Keratinocyte (primary cell): Measurements from ENCODE around the gene ENTPD8. TPM values are rescaled to one million over a fixed set of nuclear protein-coding genes. Genes with fewer than 3 reads are reported as not detected.

Experiments
- DNase-seq: peaks from one replicate; pipeline ENCODE4 v3.0.0-alpha.2; 2011; ENCODE audit warnings: low read depth, missing footprints, low spot score
- FAIRE-seq: peaks from 2 replicates; lab custom pipeline; 2011; peaks lifted over from hg19 to GRCh38; lab: Jason Lieb, UNC
- H2AFZ ChIP-seq: 2 replicates; pipeline ENCODE4 v1.6.0; 2012; ENCODE audit warnings: low read length, control low read depth, inconsistent platforms; ENCODE audit not compliant: control insufficient read depth
- H3K27ac ChIP-seq: 2 replicates; pipeline ENCODE4 v1.5.1; 2011; ENCODE audit warnings: low read length; ENCODE audit not compliant: control insufficient read depth, insufficient read depth
- H3K27me3 ChIP-seq: 3 replicates; pipeline ENCODE4 v1.6.0; 2011; ENCODE audit warnings: low read length; ENCODE audit not compliant: control insufficient read depth, insufficient read depth; ENCODE audit errors: extremely low read depth
- H3K36me3 ChIP-seq, 2 experiments: 2 replicates in 1 of 2; 3 replicates in 1 of 2; pipeline ENCODE4 v1.5.1; 2011; ENCODE audit warnings: low read length in 2 of 2, mild to moderate bottlenecking in 1 of 2; ENCODE audit not compliant: control insufficient read depth in 2 of 2, insufficient read depth in 2 of 2; ENCODE audit errors: extremely low read depth in 1 of 2
- H3K4me1 ChIP-seq: 3 replicates; pipeline ENCODE4 v1.5.1; 2011; ENCODE audit warnings: low read length; ENCODE audit not compliant: control insufficient read depth, insufficient read depth; ENCODE audit errors: extremely low read depth
- H3K4me2 ChIP-seq: 3 replicates; pipeline ENCODE4 v1.6.0; 2011; ENCODE audit warnings: low read depth, low read length; ENCODE audit not compliant: control insufficient read depth, insufficient read depth; ENCODE audit errors: extremely low read depth
- H3K4me3 ChIP-seq, 3 experiments: fragments of 200-600 bp in 1 of 3; sonication (generic) in 1 of 3; 2 replicates in 2 of 3; 3 replicates in 1 of 3; pipeline ENCODE4 v1.5.1; 2011 to 2016; ENCODE audit warnings: low read length in 3 of 3, mild to moderate bottlenecking in 3 of 3, control low read depth in 2 of 3, inconsistent platforms in 1 of 3, low read depth in 1 of 3, mixed read lengths in 1 of 3, mixed run types in 1 of 3, moderate library complexity in 1 of 3; ENCODE audit not compliant: control insufficient read depth in 2 of 3, insufficient read depth in 2 of 3; ENCODE audit errors: extremely low read depth in 1 of 3
- H3K79me2 ChIP-seq: 2 replicates; pipeline ENCODE4 v1.6.0; 2012; ENCODE audit warnings: low read length; ENCODE audit not compliant: control insufficient read depth, insufficient read depth
- H3K9ac ChIP-seq: 3 replicates; pipeline ENCODE4 v1.6.0; 2011; ENCODE audit warnings: low read length; ENCODE audit not compliant: control insufficient read depth, insufficient read depth; ENCODE audit errors: extremely low read depth
- H3K9me1 ChIP-seq: 3 replicates; pipeline ENCODE4 v1.6.0; 2011; ENCODE audit warnings: low read length; ENCODE audit not compliant: control insufficient read depth, insufficient read depth; ENCODE audit errors: extremely low read depth
- H3K9me3 ChIP-seq: 2 replicates; pipeline ENCODE4 v1.5.1; 2012; ENCODE audit warnings: low read depth, low read length; ENCODE audit not compliant: control insufficient read depth
- H4K20me1 ChIP-seq: 3 replicates; pipeline ENCODE4 v1.6.0; 2011; ENCODE audit warnings: low read length; ENCODE audit not compliant: control insufficient read depth, insufficient read depth; ENCODE audit errors: extremely low read depth
- CTCF ChIP-seq, 3 experiments: IDR thresholded peaks in 1 of 3; conservative IDR thresholded peaks in 1 of 3; optimal IDR thresholded peaks in 1 of 3; 2 replicates in 2 of 3; 3 replicates in 1 of 3; pipeline versions ENCODE3 to v1.5.1; 2011; ENCODE audit warnings: low read length in 3 of 3, mild to moderate bottlenecking in 3 of 3, moderate library complexity in 2 of 3, control low read depth in 1 of 3, inconsistent platforms in 1 of 3; ENCODE audit not compliant: insufficient read depth in 2 of 3; ENCODE audit errors: extremely low read depth in 1 of 3
- EZH2 ChIP-seq: IDR thresholded peaks from one replicate; pipeline ENCODE4 v1.6.1; 2012; ENCODE audit warnings: inconsistent platforms, mild to moderate bottlenecking, low read length, moderate library complexity
- dilution Hi-C: fragments of 300-500 bp; cut with MboI; formaldehyde crosslinking; loops from one replicate; pipeline ENCODE4 v1.7.0; 2020; ENCODE audit warnings: low sequenced_read_pairs; ENCODE audit not compliant: extremely low pct_ligation_motif_present
- polyA plus RNA-seq, 5 experiments: library from polyadenylated mRNA; depleted of rRNA in 3 of 5; stranded (reverse) in 3 of 5; stranded (forward) in 1 of 5; unstranded in 1 of 5; fragments of >200 nt; gene quantifications; 1 replicate in 1 of 5; 2 replicates in 3 of 5; 3 replicates in 1 of 5; pipeline versions ENCODE4 v1.2.1 to v1.2.3, GENCODE V29; 2011 to 2012; ENCODE audit warnings: missing spikeins in 2 of 5, low read depth in 1 of 5, low replicate concordance in 1 of 5

ENTPD8 gene
- polyA plus RNA-seq, 1 donor (not counting 4 experiments of a cell fraction or from before 2014, with no cell fraction given) = not detected

GRCh38 chr9:137477778-137478612, 36.8 kb upstream of the ENTPD8 start:
- H3K27me3 ChIP-seq = peaks cover 11% of the 10 kb centered on the region
- no peaks in the 10 kb centered on the region for H3K36me3 ChIP-seq
- no peak overlapping the region for H2AFZ ChIP-seq
- H3K79me2 ChIP-seq = no peaks in the 10 kb centered on the region
- no peak overlapping the region for H3K9ac ChIP-seq
- dilution Hi-C loops = no loop called here
- H3K4me2 ChIP-seq = no peak overlapping the region
- no peak for TF ChIP-seq EZH2
- no peak for TF ChIP-seq CTCF (optimal IDR thresholded peaks at IDR 0.05 in 1 of 3, IDR thresholded peaks at IDR 0.05 in 1 of 3, conservative IDR thresholded peaks at IDR 0.05 in 1 of 3; ENCODE audit: extremely low read depth in 1 of 3, insufficient read depth in 2 of 3, low read length in 3 of 3)
- peaks cover 4% of the 10 kb centered on the region for H3K9me3 ChIP-seq
- H3K27ac ChIP-seq = no peak overlapping the region
- peaks cover 6% of the 10 kb centered on the region for H3K4me1 ChIP-seq
- no peaks in the 10 kb centered on the region for H3K9me1 ChIP-seq
- no peaks in the 10 kb centered on the region for H4K20me1 ChIP-seq
- H3K4me3 ChIP-seq = no peak overlapping the region
- DNase-seq = no peak
- no peak for FAIRE-seq

- H3K4me2 ChIP-seq = no peak overlapping the region
- FAIRE-seq (no peak), DNase-seq (no peak)
- H3K4me1 ChIP-seq = peaks cover 4% of the 10 kb centered on the region
- H4K20me1 ChIP-seq = no peaks in the 10 kb centered on the region
- H3K9me3 ChIP-seq = peaks cover 4% of the 10 kb centered on the region
- dilution Hi-C loops = no loop called here
- no peak overlapping the region for H2AFZ ChIP-seq
- TF ChIP-seq CTCF (optimal IDR thresholded peaks at IDR 0.05 in 1 of 3, IDR thresholded peaks at IDR 0.05 in 1 of 3, conservative IDR thresholded peaks at IDR 0.05 in 1 of 3; ENCODE audit: extremely low read depth in 1 of 3, insufficient read depth in 2 of 3, low read length in 3 of 3) (no peak), EZH2 (no peak)
- H3K9me1 ChIP-seq = no peaks in the 10 kb centered on the region
- H3K79me2 ChIP-seq = no peaks in the 10 kb centered on the region
- no peak overlapping the region for H3K27ac ChIP-seq
- H3K27me3 ChIP-seq = peaks cover 11% of the 10 kb centered on the region
- H3K36me3 ChIP-seq = no peaks in the 10 kb centered on the region
- H3K4me3 ChIP-seq = no peak overlapping the region
- no peak overlapping the region for H3K9ac ChIP-seq
Measured at GRCh38 chr9:137476856-137477255, 35.7 kb upstream of the ENTPD8 start.
